SU-DHL-6 (cell line): Measurements from ENCODE around the gene HSF5.

Experiments
- H2AFZ ChIP-seq: fragments of 200-600 bp; sonication (generic); 2 replicates; pipeline ENCODE4 v1.6.1; 2014; ENCODE audit warnings: low read depth, mild to moderate bottlenecking, moderate library complexity, mixed read lengths, antibody characterized with exemption, low read length; ENCODE audit not compliant: severe bottlenecking
- H3F3A ChIP-seq: fragments of 200-600 bp; shearing (Covaris generic); 2 replicates; pipeline ENCODE4 v1.6.0; 2016; ENCODE audit warnings: antibody characterized with exemption, mild to moderate bottlenecking; ENCODE audit not compliant: insufficient read depth
- H3K27ac ChIP-seq: fragments of 200-600 bp; sonication (generic); 2 replicates; pipeline ENCODE4 v1.5.1; 2016; ENCODE audit warnings: low read depth, mild to moderate bottlenecking, low read length, moderate library complexity, mixed read lengths
- H3K27me3 ChIP-seq: fragments of 200-600 bp; sonication (generic), shearing (Covaris generic); 2 replicates; pipeline ENCODE4 v1.6.0; 2014; ENCODE audit warnings: mild to moderate bottlenecking, low read length
- H3K36me3 ChIP-seq: fragments of 200-600 bp; sonication (generic); 2 replicates; pipeline ENCODE4 v1.6.1; 2014; ENCODE audit warnings: mild to moderate bottlenecking, low read length, mixed read lengths
- H3K4me2 ChIP-seq: fragments of 300-600, 200-600 bp; shearing (Covaris generic), sonication (generic); 2 replicates; pipeline ENCODE4 v1.6.0; 2014; ENCODE audit warnings: low read length, low read depth, mild to moderate bottlenecking; ENCODE audit not compliant: poor library complexity, severe bottlenecking
- H3K4me3 ChIP-seq: fragments of 200-600 bp; sonication (generic); 2 replicates; pipeline ENCODE4 v1.5.1; 2014; ENCODE audit warnings: antibody characterized with exemption, low read length, mild to moderate bottlenecking, mixed read lengths; ENCODE audit not compliant: insufficient read depth, poor library complexity, severe bottlenecking
- H3K79me2 ChIP-seq: fragments of 200-600 bp; sonication (generic); 2 replicates; pipeline ENCODE4 v1.6.1; 2014; ENCODE audit warnings: mild to moderate bottlenecking, low read length, moderate library complexity; ENCODE audit not compliant: insufficient read depth
- H3K9ac ChIP-seq: fragments of 200-600 bp; sonication (generic); 2 replicates; pipeline ENCODE4 v1.7.0; 2014; ENCODE audit warnings: mild to moderate bottlenecking, low read length
- H3K9me2 ChIP-seq: fragments of 200-600 bp; sonication (generic); replicated peaks from 2 replicates; pipeline ENCODE4 v1.6.1; 2014; ENCODE audit warnings: low read length; ENCODE audit not compliant: insufficient read depth
- H3K9me3 ChIP-seq: fragments of 200-600 bp; sonication (generic); 2 replicates; pipeline ENCODE4 v1.6.1; 2014; ENCODE audit warnings: low read length, mixed read lengths; ENCODE audit not compliant: insufficient read depth
- H4K20me1 ChIP-seq: fragments of 200-600 bp; sonication (generic); 2 replicates; pipeline ENCODE4 v1.6.1; 2014; ENCODE audit warnings: low read depth, mild to moderate bottlenecking, antibody characterized with exemption, low read length, moderate library complexity, mixed read lengths
- EZH2phosphoT487 ChIP-seq: fragments of 200-600 bp; sonication (generic), shearing (Covaris generic); conservative IDR thresholded peaks from 2 replicates; pipeline ENCODE4 v1.6.1; 2018; ENCODE audit warnings: mild to moderate bottlenecking, antibody characterized with exemption, low read length, moderate library complexity, mixed read lengths
- TF ChIP-seq, protein P1 (sequence below): fragments of 200-600 bp; sonication (generic); IDR thresholded peaks from one replicate; pipeline ENCODE4 v1.5.1; 2017; ENCODE audit warnings: antibody characterized with exemption, mild to moderate bottlenecking, low read length, moderate library complexity; ENCODE audit not compliant: insufficient read depth, poor library complexity, severe bottlenecking

Gene HSF5

DNA sequence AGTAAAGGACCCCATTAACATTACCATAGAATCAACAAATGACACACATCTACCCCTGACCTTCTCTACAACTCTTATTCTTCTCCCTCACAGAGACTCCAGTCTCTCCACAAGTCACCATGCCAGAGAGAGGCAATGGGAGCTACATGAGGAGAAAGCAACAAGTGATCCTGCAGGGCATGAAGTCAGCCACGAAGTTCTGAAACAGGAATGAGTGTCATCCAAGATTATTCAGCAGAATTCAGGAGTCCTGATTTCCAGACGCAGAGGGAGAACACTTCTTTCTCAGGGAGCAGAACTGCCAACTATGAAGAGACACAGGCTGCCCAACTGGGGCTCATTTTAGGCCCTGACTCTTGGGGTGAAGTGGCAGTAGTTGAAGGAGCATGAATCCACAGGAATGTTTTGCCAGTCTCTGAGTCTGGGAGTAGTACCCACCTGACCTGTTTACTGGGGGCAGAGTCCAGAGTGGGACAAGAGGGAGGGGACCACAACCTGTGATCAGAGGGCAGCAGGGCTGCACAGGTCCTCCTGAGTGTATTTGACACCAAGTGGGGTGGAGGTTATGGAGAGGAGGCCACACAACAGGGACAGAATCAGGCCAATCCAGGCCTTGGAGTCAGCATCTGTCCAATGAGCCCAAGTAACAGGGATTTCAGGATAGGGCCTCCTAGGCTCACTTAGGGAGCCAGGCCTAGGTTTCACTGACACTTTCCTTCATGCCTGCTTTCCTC is 28.6 kb upstream of the HSF5 start:
- H3K4me3 ChIP-seq: peak overlapping the region; percentile 84
- H3K27me3 ChIP-seq: no peaks in the 10 kb centered on the region
- no peaks in the 10 kb centered on the region for H3K36me3 ChIP-seq
- H3K9ac ChIP-seq: peak overlapping the region; percentile 81
- TF ChIP-seq EZH2phosphoT487: no peak
- TF ChIP-seq, protein P1, sequence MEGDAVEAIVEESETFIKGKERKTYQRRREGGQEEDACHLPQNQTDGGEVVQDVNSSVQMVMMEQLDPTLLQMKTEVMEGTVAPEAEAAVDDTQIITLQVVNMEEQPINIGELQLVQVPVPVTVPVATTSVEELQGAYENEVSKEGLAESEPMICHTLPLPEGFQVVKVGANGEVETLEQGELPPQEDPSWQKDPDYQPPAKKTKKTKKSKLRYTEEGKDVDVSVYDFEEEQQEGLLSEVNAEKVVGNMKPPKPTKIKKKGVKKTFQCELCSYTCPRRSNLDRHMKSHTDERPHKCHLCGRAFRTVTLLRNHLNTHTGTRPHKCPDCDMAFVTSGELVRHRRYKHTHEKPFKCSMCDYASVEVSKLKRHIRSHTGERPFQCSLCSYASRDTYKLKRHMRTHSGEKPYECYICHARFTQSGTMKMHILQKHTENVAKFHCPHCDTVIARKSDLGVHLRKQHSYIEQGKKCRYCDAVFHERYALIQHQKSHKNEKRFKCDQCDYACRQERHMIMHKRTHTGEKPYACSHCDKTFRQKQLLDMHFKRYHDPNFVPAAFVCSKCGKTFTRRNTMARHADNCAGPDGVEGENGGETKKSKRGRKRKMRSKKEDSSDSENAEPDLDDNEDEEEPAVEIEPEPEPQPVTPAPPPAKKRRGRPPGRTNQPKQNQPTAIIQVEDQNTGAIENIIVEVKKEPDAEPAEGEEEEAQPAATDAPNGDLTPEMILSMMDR: no peak
- H2AFZ ChIP-seq: no peak overlapping the region
- peak overlapping the region; percentile 63 for H3K27ac ChIP-seq
- no peaks in the 10 kb centered on the region for H3K9me2 ChIP-seq
- H3K79me2 ChIP-seq: peaks cover 12% of the 10 kb centered on the region; the same call in 1 of the 2 replicates
- peak overlapping the region; percentile 73 for H3K4me2 ChIP-seq
- H3F3A ChIP-seq: peaks cover 26% of the 10 kb centered on the region
- no peaks in the 10 kb centered on the region for H3K9me3 ChIP-seq
- no peaks in the 10 kb centered on the region for H4K20me1 ChIP-seq

DNA sequence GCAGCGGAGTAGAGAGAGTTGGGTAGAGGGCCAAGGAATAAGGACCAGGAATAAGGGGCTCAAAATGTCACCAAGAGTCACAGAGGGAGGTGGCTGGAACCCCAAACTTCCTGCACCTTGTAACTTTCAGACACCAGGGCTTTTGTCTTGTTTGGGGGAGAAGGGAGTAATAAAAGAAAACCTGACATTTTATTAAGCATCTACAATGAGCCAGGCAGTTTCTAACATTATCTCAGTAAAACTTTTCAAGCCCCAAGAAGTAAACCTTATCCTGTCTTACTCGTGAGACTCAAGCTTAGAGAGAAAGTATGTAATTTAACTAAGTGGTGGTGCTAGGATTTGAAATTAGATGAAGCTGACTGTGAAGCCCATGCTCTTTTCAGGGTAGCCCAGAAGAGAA is 27.1 kb upstream of the HSF5 start:
- H3K27me3 ChIP-seq: no peaks in the 10 kb centered on the region
- H3K79me2 ChIP-seq: peaks cover 12% of the 10 kb centered on the region; the same call in 1 of the 2 replicates
- H2AFZ ChIP-seq: no peak overlapping the region
- no peaks in the 10 kb centered on the region for H4K20me1 ChIP-seq
- TF ChIP-seq, protein P1: no peak
- no peak for TF ChIP-seq EZH2phosphoT487
- no peak overlapping the region for H3K4me3 ChIP-seq
- peaks cover 26% of the 10 kb centered on the region for H3F3A ChIP-seq
- H3K27ac ChIP-seq: peak overlapping the region; percentile 19; the same call in 1 of the 2 replicates
- peak overlapping the region; percentile 73 for H3K4me2 ChIP-seq
- no peaks in the 10 kb centered on the region for H3K9me3 ChIP-seq
- no peaks in the 10 kb centered on the region for H3K9me2 ChIP-seq
- H3K9ac ChIP-seq: peak overlapping the region; percentile 81
- H3K36me3 ChIP-seq: no peaks in the 10 kb centered on the region; the same call in 1 of the 2 replicates

DNA sequence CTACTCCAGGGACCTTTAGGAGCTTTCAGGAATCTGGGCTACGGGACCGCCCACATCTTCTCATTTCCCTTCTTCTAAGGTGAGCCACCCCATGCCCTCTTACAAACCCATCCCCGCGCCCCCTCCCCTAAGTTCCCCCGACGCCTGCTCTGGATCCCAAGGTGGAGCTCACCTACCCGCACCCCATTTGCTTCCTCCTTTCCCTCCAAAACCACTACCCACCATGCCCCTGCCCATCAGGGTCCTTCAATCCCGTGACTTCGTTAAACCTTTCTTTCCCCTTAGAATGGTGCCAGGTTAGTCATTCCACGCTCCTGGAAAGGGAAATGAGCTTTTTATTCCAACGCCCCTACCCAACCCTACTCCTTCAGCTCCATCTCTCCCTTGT is 26.6 kb upstream of the HSF5 start:
- Histone ChIP-seq H2AFZ (no peak overlapping the region), H3K27me3 (no peaks in the 10 kb centered on the region), H3F3A (peaks cover 26% of the 10 kb centered on the region), H3K9ac (peak overlapping the region; percentile 81), H3K9me2 (no peaks in the 10 kb centered on the region), H3K27ac (no peak overlapping the region), H3K4me2 (peak overlapping the region; percentile 73), H3K4me3 (peak overlapping the region; percentile 89), H4K20me1 (no peaks in the 10 kb centered on the region), H3K36me3 (no peaks in the 10 kb centered on the region; the same call in 1 of the 2 replicates), H3K9me3 (no peaks in the 10 kb centered on the region), H3K79me2 (peaks cover 12% of the 10 kb centered on the region; the same call in 1 of the 2 replicates)
- TF ChIP-seq EZH2phosphoT487: no peak
- TF ChIP-seq, protein P1: no peak
